Ramos (cell line): ENCODE measurements around the gene DPYD.

Source experiments
- in situ Hi-C: fragments of 300-500 bp; cut with MboI; formaldehyde crosslinking; loops from one replicate; pipeline ENCODE4 v1.14.3; 2022; ENCODE audit warnings: low sequenced_read_pairs; ENCODE audit not compliant: unreplicated experiment

DPYD gene

GRCh38 chr1:97192872-97193572 lies 727.8 kb downstream of the DPYD start:
- in situ Hi-C loops: no loop called here

- in situ Hi-C loops: no loop called here
Measured at GRCh38 chr1:97190326-97190725, 730.5 kb downstream of the DPYD start.

- in situ Hi-C loops: no loop called here
Measured at GRCh38 chr1:97186381-97186780, 734.5 kb downstream of the DPYD start.

- in situ Hi-C loops: no loop called here
Measured at GRCh38 chr1:97174039-97174704, 746.7 kb downstream of the DPYD start.

- in situ Hi-C loops: no loop called here
Measured at GRCh38 chr1:97170300-97170699, 750.5 kb downstream of the DPYD start.

GRCh38 chr1:97168056-97168455 lies 752.8 kb downstream of the DPYD start:
- in situ Hi-C loops: no loop called here

GRCh38 chr1:97167246-97167645 lies 753.6 kb downstream of the DPYD start:
- in situ Hi-C loops: no loop called here

- in situ Hi-C loops: no loop called here
Measured at GRCh38 chr1:97166626-97167025, 754.2 kb downstream of the DPYD start.

- in situ Hi-C loops: no loop called here
Measured at GRCh38 chr1:97164276-97164639, 756.6 kb downstream of the DPYD start.

- in situ Hi-C loops: no loop called here
Measured at GRCh38 chr1:97163591-97164275, 757.1 kb downstream of the DPYD start.

- in situ Hi-C loops: no loop called here
Measured at GRCh38 chr1:97160818-97161217, 760.0 kb downstream of the DPYD start.

GRCh38 chr1:97159342-97159741 lies 761.5 kb downstream of the DPYD start:
- in situ Hi-C loops: no loop called here

- in situ Hi-C loops: no loop called here
Measured at GRCh38 chr1:97158691-97159096, 762.1 kb downstream of the DPYD start.

GRCh38 chr1:97157991-97158390 lies 762.8 kb downstream of the DPYD start:
- in situ Hi-C loops: no loop called here

- in situ Hi-C loops: no loop called here
Measured at GRCh38 chr1:97151651-97152050, 769.2 kb downstream of the DPYD start.

- in situ Hi-C loops: no loop called here
Measured at GRCh38 chr1:97145321-97145956, 775.4 kb downstream of the DPYD start.

GRCh38 chr1:97144527-97144926 lies 776.3 kb downstream of the DPYD start:
- in situ Hi-C loops: no loop called here

- in situ Hi-C loops: no loop called here
Measured at GRCh38 chr1:97143236-97143882, 777.5 kb downstream of the DPYD start.

GRCh38 chr1:97140611-97141010 lies 780.2 kb downstream of the DPYD start:
- in situ Hi-C loops: no loop called here

GRCh38 chr1:97139512-97139911 lies 781.3 kb downstream of the DPYD start:
- in situ Hi-C loops: no loop called here
